ENCODE measurements around the gene PGPEP1.

Gene PGPEP1

GRCh38 chr19:18317961-18318800 lies 22.2 kb upstream of the PGPEP1 start:
- TF ChIP-seq CTCF (conservative IDR thresholded peaks at IDR 0.05) (no peak), ZFX (IDR thresholded peaks at IDR 0.05) (no peak)
- H3K27ac ChIP-seq, result peak overlapping the region; percentile 61; the same call in 1 of the 2 replicates

- H3K27ac ChIP-seq, result peak overlapping the region; percentile 61
- no peak for TF ChIP-seq ZFX (IDR thresholded peaks at IDR 0.05)
- TF ChIP-seq CTCF (conservative IDR thresholded peaks at IDR 0.05), result no peak
Measured at GRCh38 chr19:18319591-18320135, 20.7 kb upstream of the PGPEP1 start.

GRCh38 chr19:18320865-18321733 lies 19.3 kb upstream of the PGPEP1 start:
- no peak for TF ChIP-seq CTCF (conservative IDR thresholded peaks at IDR 0.05)
- TF ChIP-seq ZFX (IDR thresholded peaks at IDR 0.05), result no peak
- H3K27ac ChIP-seq, result peak overlapping the region; percentile 90

- H3K27ac ChIP-seq, result peak overlapping the region; percentile 90
- TF ChIP-seq ZFX (IDR thresholded peaks at IDR 0.05), result no peak
- no peak for TF ChIP-seq CTCF (conservative IDR thresholded peaks at IDR 0.05)
Measured at GRCh38 chr19:18321734-18322102, 18.7 kb upstream of the PGPEP1 start.

GRCh38 chr19:18322318-18322758 lies 18.1 kb upstream of the PGPEP1 start:
- peak; percentile 71; the same call in 1 of the 2 replicates for TF ChIP-seq ZFX (IDR thresholded peaks at IDR 0.05)
- no peak for TF ChIP-seq CTCF (conservative IDR thresholded peaks at IDR 0.05)

GRCh38 chr19:18322759-18323460 lies 17.5 kb upstream of the PGPEP1 start, which contains the start of gene LSM4:
LSM4 (minus strand) TSS chr19:18323076; CDS start chr19:18323020, 56 bp downstream.
- TF ChIP-seq ZFX (IDR thresholded peaks at IDR 0.05) (peak; percentile 27; the same call in 1 of the 2 replicates), CTCF (conservative IDR thresholded peaks at IDR 0.05) (no peak)
- peak within 1 kb of the TSS; percentile 90 for H3K27ac ChIP-seq

More at GRCh38 chr19:18322318-18322758, 18.1 kb upstream of the PGPEP1 start:
- H3K27ac ChIP-seq, result peak overlapping the region; percentile 90

- H3K27ac ChIP-seq, result peak overlapping the region; percentile 90
Measured at GRCh38 chr19:18324373-18324731, 16.0 kb upstream of the PGPEP1 start.
